ENCODE results near the gene KLHL26.

Gene KLHL26

GRCh38 chr19:18603255-18603957 lies 33.4 kb upstream of the KLHL26 start:
- peak in 1 of 2 experiments; percentile 46 for DNase-seq

GRCh38 chr19:18603958-18604819 lies 32.6 kb upstream of the KLHL26 start:
- no peak for DNase-seq

- DNase-seq: no peak
These were observed 32.0 kb upstream of the KLHL26 start for GRCh38 chr19:18604820-18605159.

- DNase-seq: no peak
These were observed 31.7 kb upstream of the KLHL26 start for GRCh38 chr19:18605196-18605545.

- DNase-seq: peak in 1 of 2 experiments; percentile 21
These were observed 31.1 kb upstream of the KLHL26 start for GRCh38 chr19:18605546-18606280.

GRCh38 chr19:18606281-18607225 lies 30.3 kb upstream of the KLHL26 start, which contains the start of gene CRLF1:
CRLF1 (minus strand) TSS chr19:18606799; CDS start chr19:18606656, 143 bp downstream.
- no peak for DNase-seq

GRCh38 chr19:18607226-18608101 lies 29.4 kb upstream of the KLHL26 start:
- DNase-seq: no peak

- no peak for DNase-seq
These were observed 28.6 kb upstream of the KLHL26 start for GRCh38 chr19:18608102-18608804.

- DNase-seq: no peak
These were observed 27.8 kb upstream of the KLHL26 start for GRCh38 chr19:18608805-18609716.

GRCh38 chr19:18609717-18610051 lies 27.1 kb upstream of the KLHL26 start:
- no peak for DNase-seq

- no peak for DNase-seq
These were observed 26.6 kb upstream of the KLHL26 start for GRCh38 chr19:18610245-18610555.

- DNase-seq: no peak
These were observed 26.1 kb upstream of the KLHL26 start for GRCh38 chr19:18610556-18611326.

- no peak for DNase-seq
These were observed 25.3 kb upstream of the KLHL26 start for GRCh38 chr19:18611327-18612050.

- DNase-seq: peak in 1 of 2 experiments; percentile 34
These were observed 24.6 kb upstream of the KLHL26 start for GRCh38 chr19:18612051-18612771.

GRCh38 chr19:18612772-18613588 lies 23.8 kb upstream of the KLHL26 start, which contains the start of gene TMEM59L:
TMEM59L (plus strand) TSS chr19:18612870; CDS start chr19:18612959, 89 bp downstream.
- DNase-seq: peak in 1 of 2 experiments; percentile 18

GRCh38 chr19:18613589-18614234 lies 23.1 kb upstream of the KLHL26 start:
- DNase-seq: no peak
